PC-9 (cell line): ENCODE results near the gene SYNPO. TPM values are rescaled to one million over a fixed set of nuclear protein-coding genes. Genes with fewer than 3 reads are reported as not detected.
A peak's percentile ranks its signal among the peaks of the same experiment; 100 is the strongest.

Experiments used
- BruUV-seq: library from RNA; stranded (reverse); fragments of 400-500 nt; replicated peaks from 2 replicates; lab custom pipeline; 2021; lab: Mats Ljungman, UMichigan
- CTCF ChIA-PET: fragments of 300-600 bp; sonication (Branson Sonifier 250); formaldehyde crosslinking; loops from one replicate; lab custom pipeline; 2022; ENCODE audit warnings: antibody characterized with exemption; lab: Charles Lee
- POLR2A ChIA-PET: fragments of 300-600 bp; sonication (Branson Sonifier 250); formaldehyde crosslinking; loops from one replicate; lab custom pipeline; 2022; ENCODE audit warnings: antibody characterized with exemption; ENCODE audit not compliant: unreplicated experiment; lab: Charles Lee
- DNase-seq, 2 experiments: peaks; one replicate each; pipeline versions ENCODE4 v3.0.0 to v3.0.0-alpha.2; 2015 to 2022; ENCODE audit warnings: mixed read lengths in 1 of 2
- H2AFZ ChIP-seq: fragments of 200-600 bp; sonication (generic); 2 replicates; pipeline ENCODE4 v1.8.1; 2017; ENCODE audit warnings: antibody characterized with exemption
- H3F3A ChIP-seq: fragments of 200-600 bp; sonication (generic); 2 replicates; pipeline ENCODE4 v1.8.1; 2017; ENCODE audit warnings: antibody characterized with exemption, mild to moderate bottlenecking, low read depth; ENCODE audit not compliant: insufficient read depth
- H3K27ac ChIP-seq: fragments of 200-600 bp; sonication (generic); 2 replicates; pipeline ENCODE4 v1.6.1; 2016; ENCODE audit warnings: mixed run types
- H3K27me3 ChIP-seq: fragments of 200-600 bp; sonication (generic); 2 replicates; pipeline ENCODE4 v1.6.1; 2016; ENCODE audit warnings: low read depth, mixed run types; ENCODE audit not compliant: insufficient read depth
- H3K36me3 ChIP-seq: fragments of 200-600 bp; sonication (generic); 2 replicates; pipeline ENCODE4 v1.6.1; 2016; ENCODE audit warnings: low read depth, mixed run types
- H3K4me1 ChIP-seq: fragments of 200-600 bp; sonication (generic); replicated peaks from 2 replicates; pipeline ENCODE4 v1.6.1; 2016; ENCODE audit warnings: mixed run types; ENCODE audit not compliant: insufficient read depth
- H3K4me2 ChIP-seq: fragments of 200-600 bp; sonication (generic); 2 replicates; pipeline ENCODE4 v1.6.1; 2017; ENCODE audit warnings: mixed run types
- H3K4me3 ChIP-seq: fragments of 200-600 bp; sonication (generic); 2 replicates; pipeline ENCODE4 v1.6.1; 2016; ENCODE audit warnings: mixed run types
- H3K79me2 ChIP-seq: fragments of 200-600 bp; sonication (generic); 2 replicates; pipeline ENCODE4 v1.6.1; 2017; ENCODE audit warnings: low read depth, mixed run types
- H3K9me2 ChIP-seq: fragments of 200-600 bp; sonication (generic); 2 replicates; pipeline ENCODE4 v1.8.1; 2017; ENCODE audit warnings: mild to moderate bottlenecking; ENCODE audit not compliant: insufficient read depth
- H3K9me3 ChIP-seq: fragments of 200-600 bp; sonication (generic); 2 replicates; pipeline ENCODE4 v1.8.1; 2016; ENCODE audit warnings: low read depth; ENCODE audit not compliant: insufficient read depth
- H4K20me1 ChIP-seq: fragments of 200-600 bp; sonication (generic); 2 replicates; pipeline ENCODE4 v1.8.1; 2017; ENCODE audit not compliant: insufficient read depth
- CTCF ChIP-seq: fragments of 200-600 bp; sonication (generic); conservative IDR thresholded peaks from 2 replicates; pipeline ENCODE4 v1.6.1; 2017; ENCODE audit warnings: mixed run types, antibody characterized with exemption, mild to moderate bottlenecking, moderate library complexity
- EZH2 ChIP-seq: fragments of 200-600 bp; sonication (generic); IDR thresholded peaks from 2 replicates; pipeline ENCODE4 v1.8.0; 2017; ENCODE audit warnings: antibody characterized with exemption, low read depth
- intact Hi-C: fragments of 100-400 bp; cut with micrococcal nuclease; formaldehyde crosslinking; loops from one replicate; pipeline ENCODE4 v1.10.0; 2022; ENCODE audit not compliant: unreplicated experiment
- total RNA-seq: library from RNA; stranded (reverse); gene quantifications from 2 replicates; pipeline ENCODE4 v1.2.3, GENCODE V29; 2021

Gene SYNPO
- total RNA-seq, 1 experiment from 2014 or later: 2.0 TPM

DNA sequence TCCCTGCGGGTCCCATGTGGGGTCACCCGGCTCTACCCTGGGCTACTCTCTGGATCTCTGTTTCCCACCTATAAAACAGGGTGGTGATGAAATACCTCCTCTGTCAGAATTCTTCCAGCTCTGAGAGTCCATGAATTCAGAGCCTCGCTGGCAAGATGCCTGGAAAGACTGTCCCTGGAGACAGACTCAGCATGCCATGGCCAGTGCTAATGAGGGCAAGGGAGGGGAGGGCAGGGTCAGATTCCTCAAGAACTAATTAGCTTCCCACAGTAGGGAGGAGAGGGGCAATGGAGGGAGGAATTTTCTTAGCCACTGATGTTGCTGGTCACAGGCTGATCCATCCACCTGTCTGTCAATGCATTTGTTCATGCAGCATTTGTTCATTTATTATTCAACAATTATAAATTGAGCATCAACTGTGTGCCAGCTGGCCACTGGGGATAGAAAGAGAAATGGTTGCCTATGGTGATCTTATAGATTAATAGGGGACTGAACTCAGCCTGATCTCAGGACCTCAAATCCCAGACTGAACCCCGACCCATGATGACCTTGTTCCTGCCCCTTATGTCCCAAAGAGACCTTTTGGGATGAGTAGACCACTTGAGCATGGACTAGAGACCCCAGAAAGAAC lies 4.7 kb downstream of the SYNPO start:
- H4K20me1 ChIP-seq: no peaks in the 10 kb centered on the region
- intact Hi-C loops: no loop called here
- H3K4me3 ChIP-seq: no peak overlapping the region
- no peaks in the 10 kb centered on the region for H3K9me2 ChIP-seq
- H3K36me3 ChIP-seq: no peaks in the 10 kb centered on the region
- no peaks in the 10 kb centered on the region for H3K79me2 ChIP-seq
- no TSS peak for BruUV-seq
- peak; percentile 42 to 43 for DNase-seq
- POLR2A ChIA-PET: interaction anchor here (0.6 kb wide), 1 partner anchor 30 kb away, joined by 6 read pairs; no protein-coding TSS in a partner anchor
- H3K9me3 ChIP-seq: no peaks in the 10 kb centered on the region
- CTCF ChIA-PET: no interaction called here
- peaks cover 48% of the 10 kb centered on the region for H3K4me1 ChIP-seq
- no peak overlapping the region for H3K27ac ChIP-seq
- no peak overlapping the region for H2AFZ ChIP-seq
- H3K27me3 ChIP-seq: no peaks in the 10 kb centered on the region
- TF ChIP-seq CTCF (no peak), EZH2 (no peak)
- peaks cover 26% of the 10 kb centered on the region for H3F3A ChIP-seq
- H3K4me2 ChIP-seq: no peak overlapping the region; the same call in 1 of the 2 replicates

DNA sequence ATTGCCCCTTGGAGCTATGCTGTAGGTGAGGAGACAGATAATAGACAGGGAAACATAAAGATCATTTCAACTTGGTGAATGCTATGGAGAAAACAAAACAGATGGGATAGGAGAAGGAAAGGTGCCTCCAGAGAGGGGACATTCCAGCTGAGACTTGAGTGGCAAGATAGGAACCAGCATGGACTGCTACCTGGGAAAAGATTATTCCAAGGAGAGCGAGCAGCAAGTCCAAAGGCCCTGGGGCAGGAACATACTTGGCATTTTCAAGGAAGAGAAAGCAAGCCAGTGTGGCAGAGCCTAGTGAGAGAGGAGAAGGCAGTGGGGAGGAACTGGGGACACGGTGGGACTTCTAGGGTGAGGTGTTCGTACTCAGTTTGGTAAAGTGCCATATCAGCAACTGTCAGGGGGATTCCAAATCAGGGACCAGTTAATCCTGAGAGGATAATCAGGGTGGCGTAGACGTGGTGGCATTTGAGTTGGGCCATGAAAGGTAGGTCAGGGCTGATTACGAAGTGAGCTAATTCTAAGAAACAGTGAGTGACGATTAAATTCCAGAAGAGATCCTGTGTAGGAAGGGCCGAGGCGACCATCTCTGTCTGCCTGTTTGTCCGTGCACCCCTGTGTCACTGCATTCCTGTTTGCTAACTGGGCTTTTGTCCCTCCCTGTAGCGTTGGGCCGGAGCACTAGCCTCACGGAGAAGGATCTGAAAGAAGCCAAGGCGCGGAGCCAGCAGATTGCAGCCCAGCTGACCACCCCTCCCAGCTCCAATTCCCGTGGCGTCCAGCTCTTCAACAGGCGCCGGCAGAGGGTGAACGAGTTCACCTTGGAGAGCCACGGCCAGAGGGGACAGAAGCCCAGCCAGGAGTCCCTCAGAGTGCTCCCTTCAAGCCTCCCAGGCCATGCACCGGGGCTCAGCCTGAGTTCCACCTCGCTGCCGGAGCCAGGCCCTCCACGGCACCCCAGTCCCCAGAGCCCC lies 7.1 kb downstream of the SYNPO start:
- intact Hi-C loops: no loop called here
- H3K36me3 ChIP-seq: no peaks in the 10 kb centered on the region
- H4K20me1 ChIP-seq: no peaks in the 10 kb centered on the region
- no peaks in the 10 kb centered on the region for H3K27me3 ChIP-seq
- ChIA-PET CTCF (interaction anchor here (0.6 kb wide), 1 partner anchor 10 kb away, joined by 4 read pairs; no protein-coding TSS in a partner anchor), POLR2A (no interaction called here)
- BruUV-seq: no TSS peak
- no peak overlapping the region for H3K4me3 ChIP-seq
- H3K4me1 ChIP-seq: peaks cover 35% of the 10 kb centered on the region
- H3K9me3 ChIP-seq: no peaks in the 10 kb centered on the region
- no peak for TF ChIP-seq CTCF
- TF ChIP-seq EZH2: no peak
- H3K27ac ChIP-seq: no peak overlapping the region
- no peak overlapping the region for H2AFZ ChIP-seq
- peaks cover 11% of the 10 kb centered on the region; the same call in 1 of the 2 replicates for H3F3A ChIP-seq
- no peaks in the 10 kb centered on the region for H3K79me2 ChIP-seq
- no peaks in the 10 kb centered on the region for H3K9me2 ChIP-seq
- H3K4me2 ChIP-seq: no peak overlapping the region
- DNase-seq: no peak

GRCh38 chr5:150648294-150649107 lies 8.0 kb downstream of the SYNPO start:
- no TSS peak for BruUV-seq
- ChIA-PET POLR2A (no interaction called here), CTCF (no interaction called here)

More at GRCh38 chr5:150648294-150649107, 8.0 kb downstream of the SYNPO start:
- no peak for TF ChIP-seq EZH2
- no peak for TF ChIP-seq CTCF
- H3K36me3 ChIP-seq: no peaks in the 10 kb centered on the region
- H3K9me3 ChIP-seq: no peaks in the 10 kb centered on the region
- H3K79me2 ChIP-seq: no peaks in the 10 kb centered on the region
- DNase-seq: no peak
- no peak overlapping the region for H3K4me2 ChIP-seq
- peaks cover 26% of the 10 kb centered on the region for H3K4me1 ChIP-seq
- no peaks in the 10 kb centered on the region for H4K20me1 ChIP-seq
- no peak overlapping the region for H3K27ac ChIP-seq
- intact Hi-C loops: no loop called here
- no peaks in the 10 kb centered on the region for H3K27me3 ChIP-seq
- no peaks in the 10 kb centered on the region for H3K9me2 ChIP-seq
- H3F3A ChIP-seq: peaks cover 6% of the 10 kb centered on the region; the same call in 1 of the 2 replicates
- H2AFZ ChIP-seq: no peak overlapping the region
- H3K4me3 ChIP-seq: no peak overlapping the region
